Gastroesophageal sphincter (tissue), 3 donors: ENCODE measurements around the gene SPATA6L.

ENCODE experiments used
- POLR2A ChIP-seq, 2 donors: fragments of 450-650 bp; IDR thresholded peaks; one replicate each; pipeline ENCODE4 v1.6.1; 2017; ENCODE audit warnings: antibody characterized with exemption in 2 of 2, mild to moderate bottlenecking in 2 of 2, moderate library complexity in 1 of 2
- POLR2AphosphoS5 ChIP-seq: sonication (generic); formaldehyde crosslinking; IDR thresholded peaks from one replicate; pipeline ENCODE4 v1.6.1; 2017; ENCODE audit warnings: antibody characterized with exemption
- TF ChIP-seq, protein P1 (sequence below), 4 experiments: fragments of 200-600 bp in 2 of 4; fragments of 450-650 bp in 2 of 4; sonication (generic) in 1 of 4; IDR thresholded peaks; one replicate each; pipeline ENCODE4 v1.5.1; 2017 to 2019; ENCODE audit warnings: antibody characterized with exemption in 4 of 4, mild to moderate bottlenecking in 2 of 4, moderate library complexity in 2 of 4

DNA sequence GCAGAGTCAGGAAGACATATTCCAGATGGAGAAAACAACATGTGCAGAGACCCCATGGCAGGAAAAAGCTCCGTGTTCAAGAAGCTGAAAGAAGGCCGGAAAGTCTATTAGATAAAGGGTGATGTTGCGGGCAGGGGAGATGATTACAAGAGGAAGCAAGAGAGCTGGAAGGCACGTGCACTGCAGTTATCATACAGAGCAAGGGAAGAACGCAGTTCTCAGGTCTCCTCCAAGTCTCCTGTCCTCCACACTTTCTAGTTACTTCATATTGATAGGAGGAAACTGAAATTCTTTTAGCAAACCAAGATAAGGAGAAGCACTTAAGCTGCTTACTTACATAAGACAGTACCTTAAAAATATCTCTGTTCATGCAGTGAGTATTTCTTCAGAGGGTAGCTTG is 62.5 kb downstream of the SPATA6L start:
- TF ChIP-seq, protein P1, sequence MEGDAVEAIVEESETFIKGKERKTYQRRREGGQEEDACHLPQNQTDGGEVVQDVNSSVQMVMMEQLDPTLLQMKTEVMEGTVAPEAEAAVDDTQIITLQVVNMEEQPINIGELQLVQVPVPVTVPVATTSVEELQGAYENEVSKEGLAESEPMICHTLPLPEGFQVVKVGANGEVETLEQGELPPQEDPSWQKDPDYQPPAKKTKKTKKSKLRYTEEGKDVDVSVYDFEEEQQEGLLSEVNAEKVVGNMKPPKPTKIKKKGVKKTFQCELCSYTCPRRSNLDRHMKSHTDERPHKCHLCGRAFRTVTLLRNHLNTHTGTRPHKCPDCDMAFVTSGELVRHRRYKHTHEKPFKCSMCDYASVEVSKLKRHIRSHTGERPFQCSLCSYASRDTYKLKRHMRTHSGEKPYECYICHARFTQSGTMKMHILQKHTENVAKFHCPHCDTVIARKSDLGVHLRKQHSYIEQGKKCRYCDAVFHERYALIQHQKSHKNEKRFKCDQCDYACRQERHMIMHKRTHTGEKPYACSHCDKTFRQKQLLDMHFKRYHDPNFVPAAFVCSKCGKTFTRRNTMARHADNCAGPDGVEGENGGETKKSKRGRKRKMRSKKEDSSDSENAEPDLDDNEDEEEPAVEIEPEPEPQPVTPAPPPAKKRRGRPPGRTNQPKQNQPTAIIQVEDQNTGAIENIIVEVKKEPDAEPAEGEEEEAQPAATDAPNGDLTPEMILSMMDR (IDR thresholded peaks at IDR 0.05), result no peak
- TF ChIP-seq POLR2A (IDR thresholded peaks at IDR 0.05), result no peak
- TF ChIP-seq POLR2AphosphoS5, result no peak
